Measurements from ENCODE around the gene SCAF4.

- TF ChIP-seq CTCF (IDR thresholded peaks at IDR 0.05; ENCODE audit: insufficient read depth, low read length, poor library complexity, severe bottlenecking) (no peak), EZH2phosphoT487 (conservative IDR thresholded peaks at IDR 0.05; ENCODE audit: low read length) (no peak)
Observed at GRCh38 chr21:31660591-31660990, 71.3 kb downstream of the SCAF4 start.

All from SU-DHL-6 (cell line).